HG02884 (cell line): ENCODE results near the gene DCST1.

Experiments
- ATAC-seq: cut with Tn5 transposase; IDR thresholded peaks from one replicate; pipeline ENCODE4 v1.9.1; 2021; ENCODE audit warnings: mild to moderate bottlenecking, moderate library complexity; ENCODE audit not compliant: unreplicated experiment

Gene DCST1

GRCh38 chr1:155070721-155071569 lies 37.3 kb downstream of the DCST1 start:
- ATAC-seq: no peak

DNA sequence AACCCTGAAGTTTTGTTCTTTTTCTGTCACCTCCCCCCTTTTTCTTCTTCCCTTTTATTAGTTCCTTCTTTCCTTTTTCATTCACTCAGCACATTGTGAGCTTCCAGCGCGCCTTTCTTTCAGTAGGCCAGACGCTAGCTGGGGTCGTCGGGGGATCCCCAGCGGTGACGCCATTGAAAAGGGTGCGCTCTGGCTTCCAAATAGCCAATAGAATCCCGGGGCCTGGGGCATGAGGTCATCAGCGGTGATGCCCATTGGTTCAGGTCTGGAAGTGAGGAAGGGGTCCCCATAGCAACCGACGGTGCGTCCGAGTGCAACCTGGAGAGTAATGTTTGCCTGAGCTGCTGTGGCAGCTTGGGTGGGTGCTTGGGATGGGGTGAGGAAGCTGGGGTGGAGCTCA lies 38.1 kb downstream of the DCST1 start:
- ATAC-seq: no peak

DNA sequence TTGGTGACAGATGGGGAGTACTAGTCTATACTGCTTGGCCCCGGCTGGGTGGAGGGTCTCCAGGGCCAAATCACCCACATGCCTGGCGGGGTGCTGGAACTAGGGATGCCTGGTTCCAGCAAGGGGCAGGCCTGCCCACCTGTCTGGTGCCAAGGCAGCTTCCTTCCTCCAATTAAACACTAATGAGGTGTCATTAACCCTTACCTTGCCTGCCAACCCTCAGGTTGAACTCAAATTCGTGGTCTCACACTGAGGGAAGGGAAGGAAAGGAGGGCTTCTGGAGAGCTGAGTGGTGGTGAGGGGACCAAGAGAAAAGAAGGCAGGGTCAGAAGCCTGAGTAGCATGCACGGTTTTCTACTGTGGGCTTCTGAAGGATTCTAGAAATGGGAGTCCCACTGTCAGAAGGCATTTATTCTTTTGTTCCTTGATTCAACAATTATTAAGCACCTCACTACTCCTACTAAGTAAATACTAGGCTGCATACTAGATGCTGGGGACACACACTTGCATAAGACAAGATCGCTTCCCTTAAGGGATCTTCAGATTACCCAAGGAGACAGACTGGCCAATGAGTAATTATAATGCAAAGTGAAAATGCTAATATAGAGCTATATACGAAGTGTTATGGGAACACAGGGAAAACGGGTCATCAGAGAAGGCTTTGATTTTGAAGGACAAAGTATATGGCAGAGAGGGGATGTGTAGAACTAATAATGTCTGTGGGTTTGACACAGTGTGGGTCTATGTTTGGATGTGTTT lies 39.1 kb downstream of the DCST1 start:
- ATAC-seq: no peak

DNA sequence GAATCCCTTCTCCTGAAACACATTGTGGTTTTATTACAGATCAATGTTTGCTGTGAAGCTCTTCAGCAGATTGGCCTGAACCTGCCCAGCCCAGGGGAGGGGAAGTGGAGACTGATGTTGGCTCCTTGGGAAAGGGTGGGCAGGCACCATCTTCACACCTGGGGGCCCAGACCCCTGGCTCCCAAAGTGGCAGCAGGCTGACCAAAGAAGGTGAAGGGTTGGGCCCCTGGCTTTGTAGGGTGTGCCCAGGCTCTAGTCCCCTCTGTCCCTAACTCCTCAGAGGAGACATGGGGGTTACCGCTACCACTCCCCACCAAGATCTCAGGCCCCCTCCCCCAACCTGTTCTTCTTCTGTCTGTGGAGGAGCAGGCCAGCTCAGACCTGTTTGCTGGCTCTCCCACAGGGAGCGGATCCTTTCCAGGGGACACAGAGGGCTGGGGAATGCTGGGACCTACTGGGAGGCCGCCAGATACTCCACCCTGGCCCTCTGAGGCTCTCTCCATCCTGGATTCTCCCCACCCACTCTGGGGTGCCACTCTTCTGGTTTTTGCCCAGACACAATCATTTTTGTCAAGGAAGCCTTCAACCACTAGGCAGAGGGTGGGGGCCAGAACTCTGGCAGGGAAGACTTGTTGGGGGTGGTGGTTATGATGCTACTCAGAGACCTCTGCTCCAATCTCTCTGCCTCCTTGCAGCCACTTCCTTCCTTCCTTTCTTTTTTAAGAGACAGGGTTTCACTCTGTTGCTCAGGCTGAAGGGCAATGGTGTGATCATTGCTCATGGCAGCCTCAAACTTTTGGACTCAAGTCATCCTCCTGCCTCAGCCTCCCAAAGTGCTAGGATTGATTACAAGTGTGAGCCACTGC lies 40.0 kb downstream of the DCST1 start:
- ATAC-seq: no peak

DNA sequence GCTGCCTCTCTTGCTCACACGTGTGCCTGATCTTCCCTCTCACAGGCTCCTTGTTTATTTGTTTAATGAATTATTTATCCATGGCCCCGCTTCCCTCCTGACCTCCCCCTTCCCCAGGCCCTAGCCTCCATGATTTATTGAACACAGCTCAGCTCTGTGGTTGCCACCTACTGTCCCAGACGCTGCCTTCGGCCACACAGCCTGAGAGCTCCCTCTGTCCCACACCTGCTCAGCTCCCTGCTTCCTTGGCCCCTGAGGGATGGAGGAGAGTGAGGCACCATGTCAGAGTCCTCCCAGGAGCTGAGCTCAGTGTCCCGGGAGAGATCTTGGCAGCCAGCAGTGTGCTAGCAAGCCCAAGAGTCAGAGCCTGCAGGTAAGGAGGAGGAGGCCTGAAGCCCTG lies 41.9 kb downstream of the DCST1 start:
- ATAC-seq: no peak

GRCh38 chr1:155076371-155076770 lies 42.7 kb downstream of the DCST1 start:
- ATAC-seq: no peak

GRCh38 chr1:155077346-155077745 lies 43.7 kb downstream of the DCST1 start:
- no peak for ATAC-seq

- no peak for ATAC-seq
Measured at GRCh38 chr1:155077758-155078445, 44.3 kb downstream of the DCST1 start.

- no peak for ATAC-seq
Measured at GRCh38 chr1:155078469-155079209, 45.0 kb downstream of the DCST1 start, which contains the start of gene EFNA3. Gene EFNA3, plus strand, starts transcription at chr1:155078837. Its CDS starts 105 bp downstream, at chr1:155078942.

DNA sequence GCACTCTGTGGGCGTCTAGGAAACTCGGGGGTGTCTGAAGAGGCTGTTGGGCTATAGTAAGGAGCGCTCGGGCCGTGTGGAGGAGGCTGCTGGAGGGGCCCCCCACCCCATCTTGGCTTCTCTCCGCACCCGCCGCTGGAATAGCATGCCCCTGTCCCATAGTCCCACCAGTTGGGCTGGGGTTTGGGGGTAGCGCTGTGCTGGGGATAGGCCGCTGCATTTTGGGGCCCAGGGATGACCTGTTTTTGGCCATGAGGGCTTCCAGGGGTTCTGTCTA lies 45.5 kb downstream of the DCST1 start:
- ATAC-seq: no peak

DNA sequence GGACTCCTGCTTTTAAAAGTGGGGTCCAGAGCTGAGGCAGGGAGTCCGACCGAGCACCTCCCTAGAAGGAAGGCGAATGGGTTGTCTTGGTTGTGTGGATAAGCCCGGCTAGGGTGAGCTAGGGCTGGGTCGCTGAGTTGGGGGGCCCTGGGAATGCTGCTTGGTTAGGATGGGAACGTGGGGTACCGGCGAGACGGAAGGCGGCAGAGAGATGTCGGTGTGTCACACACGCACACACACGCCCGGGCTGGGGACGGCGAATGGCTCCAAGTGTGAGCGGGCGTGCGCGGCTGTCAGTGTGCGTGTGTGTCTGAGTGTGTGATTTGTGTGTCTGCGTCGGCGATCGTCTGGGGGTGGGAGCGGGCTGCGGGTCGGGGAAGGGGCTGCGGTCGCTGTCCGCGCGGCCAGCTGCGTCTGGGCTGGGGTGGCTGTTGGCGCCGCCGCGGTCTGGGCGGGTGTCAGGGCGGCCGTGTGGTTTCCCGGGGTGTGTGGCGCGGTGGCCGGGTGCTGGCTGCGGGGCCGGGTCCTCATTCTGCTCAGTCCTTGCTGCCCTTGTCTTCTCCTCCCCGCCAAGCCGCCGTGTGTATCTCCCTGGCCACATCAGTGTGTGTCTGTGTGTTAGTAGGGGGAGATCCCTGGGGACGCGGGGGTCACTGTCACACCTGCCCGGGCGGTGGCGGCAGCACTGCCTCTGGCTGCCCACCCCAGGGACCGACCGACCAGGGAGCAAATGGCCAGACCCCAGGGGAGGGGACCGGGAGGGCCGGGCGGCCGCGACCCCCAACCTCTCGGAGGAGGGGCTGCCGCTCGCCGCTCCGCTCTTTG lies 46.1 kb downstream of the DCST1 start:
- no peak for ATAC-seq

DNA sequence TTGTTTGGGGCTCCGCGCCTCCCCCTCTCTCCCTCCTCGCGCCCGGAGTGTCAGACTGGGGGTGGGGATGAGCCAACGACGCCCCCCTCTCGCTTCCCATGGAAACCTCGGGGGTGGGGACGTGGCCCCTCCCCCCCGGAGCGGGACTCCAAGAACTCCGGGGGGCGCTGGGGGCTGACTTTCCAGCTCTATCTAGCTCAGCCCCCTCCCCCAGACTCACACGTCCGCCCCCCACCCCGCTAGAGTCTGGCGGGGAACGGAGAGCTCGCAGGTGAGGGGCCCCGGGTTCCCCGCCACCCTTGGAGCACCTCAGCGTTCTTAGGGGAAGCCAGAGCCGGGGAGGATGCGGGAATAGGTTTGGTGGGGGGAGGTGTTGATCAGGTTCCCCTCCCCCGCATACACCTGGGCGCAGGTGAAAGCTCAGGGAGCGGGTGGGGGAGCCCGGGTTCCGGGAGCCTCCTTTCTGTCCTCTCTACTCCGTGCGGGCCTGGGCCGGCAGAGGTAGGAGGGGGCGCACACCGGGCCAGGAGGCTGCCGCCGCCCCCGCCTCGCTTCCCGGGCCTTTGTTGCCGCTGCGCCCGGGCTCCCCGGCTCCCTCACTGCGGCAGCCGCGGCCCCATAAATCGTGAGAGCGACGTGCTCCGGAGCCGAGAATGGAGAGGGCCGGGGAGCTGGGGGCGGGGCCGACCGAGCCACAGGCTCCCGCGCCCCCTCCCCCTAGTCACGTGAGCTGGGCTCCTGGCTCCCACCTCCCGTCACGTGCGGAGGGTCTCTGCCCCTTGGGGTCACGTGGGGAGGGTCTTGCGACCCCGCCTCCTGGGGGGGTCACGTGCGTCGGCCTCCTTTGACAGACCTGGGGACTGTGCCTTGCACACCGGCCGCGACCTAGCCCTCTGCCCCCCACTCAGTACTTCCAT lies 46.9 kb downstream of the DCST1 start:
- ATAC-seq: no peak

DNA sequence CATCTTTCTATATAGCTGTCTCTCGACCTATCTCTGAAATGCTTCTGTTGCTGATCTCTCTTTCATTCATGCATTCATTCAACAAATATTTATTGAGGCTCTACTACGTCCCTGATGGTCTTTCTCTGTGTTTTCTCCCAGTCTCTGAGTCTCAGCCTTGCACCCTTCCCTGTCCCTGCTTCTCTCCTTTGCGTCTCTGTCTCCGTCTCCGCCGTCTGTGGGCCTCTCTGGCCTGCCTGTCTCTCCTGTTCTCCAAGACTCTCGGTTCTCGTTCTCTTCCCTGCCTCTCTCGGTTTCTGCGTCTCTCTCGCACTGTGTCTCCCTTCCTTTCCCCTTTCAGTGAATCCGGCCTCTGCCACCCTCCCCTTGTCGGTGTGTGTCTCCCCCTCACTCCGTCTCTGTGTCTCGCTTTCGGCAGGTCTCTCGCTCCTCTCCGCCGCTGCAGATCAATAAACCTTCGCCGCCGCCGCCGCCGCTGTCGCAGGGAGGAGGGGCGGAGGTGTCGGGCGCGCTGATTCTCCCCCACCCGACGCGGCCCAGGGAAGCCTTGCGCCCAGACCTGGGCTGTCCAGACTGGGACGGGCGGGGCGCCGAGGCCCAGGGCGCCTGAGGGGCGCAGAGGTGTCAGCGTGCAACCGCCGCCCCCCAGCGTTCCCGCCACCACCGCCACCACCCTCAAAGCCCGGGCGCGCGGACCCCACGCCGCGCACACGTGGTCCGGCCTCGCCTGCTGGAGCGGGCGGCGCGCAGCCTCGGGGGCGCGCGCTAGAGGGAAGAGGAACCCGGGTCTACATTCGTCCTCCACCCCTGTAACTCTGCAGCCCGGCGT lies 48.1 kb downstream of the DCST1 start:
- ATAC-seq: no peak

DNA sequence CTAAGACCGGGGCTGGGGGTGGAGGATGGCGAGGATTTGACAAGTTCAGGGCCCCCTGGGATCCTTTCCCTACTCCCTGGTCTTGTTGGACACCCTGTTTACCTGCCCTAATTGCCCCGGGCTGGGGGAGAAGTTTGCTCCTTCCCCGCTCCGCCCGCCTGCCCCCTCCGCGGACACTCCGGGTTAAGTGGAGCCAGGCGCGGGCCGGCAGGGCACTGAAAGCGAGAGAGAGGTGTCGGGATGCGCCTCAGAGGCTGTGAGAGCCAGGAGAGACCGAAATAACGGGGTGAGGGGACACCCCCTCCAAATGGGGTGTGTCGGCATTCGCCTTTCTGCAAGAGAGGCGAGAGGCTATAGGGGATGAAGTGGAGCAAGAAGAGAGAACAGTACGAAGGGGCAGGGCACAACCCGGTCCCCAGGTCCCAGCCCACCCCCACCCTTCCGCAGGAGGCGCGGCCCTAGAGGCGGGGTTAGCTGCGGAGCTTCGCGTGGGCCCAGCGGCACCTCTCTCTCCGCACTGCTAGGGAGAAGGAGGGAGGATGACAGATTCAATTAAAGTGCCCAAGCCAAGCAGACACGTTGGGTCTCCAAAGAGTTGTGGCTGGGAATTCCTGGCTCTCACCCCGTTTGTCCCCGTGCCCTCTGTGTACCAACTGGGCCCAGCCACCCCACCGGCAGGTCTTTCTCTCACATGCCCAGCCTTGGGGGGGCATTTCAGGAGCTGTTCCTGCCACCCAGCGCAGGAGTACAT lies 48.9 kb downstream of the DCST1 start:
- ATAC-seq: no peak

DNA sequence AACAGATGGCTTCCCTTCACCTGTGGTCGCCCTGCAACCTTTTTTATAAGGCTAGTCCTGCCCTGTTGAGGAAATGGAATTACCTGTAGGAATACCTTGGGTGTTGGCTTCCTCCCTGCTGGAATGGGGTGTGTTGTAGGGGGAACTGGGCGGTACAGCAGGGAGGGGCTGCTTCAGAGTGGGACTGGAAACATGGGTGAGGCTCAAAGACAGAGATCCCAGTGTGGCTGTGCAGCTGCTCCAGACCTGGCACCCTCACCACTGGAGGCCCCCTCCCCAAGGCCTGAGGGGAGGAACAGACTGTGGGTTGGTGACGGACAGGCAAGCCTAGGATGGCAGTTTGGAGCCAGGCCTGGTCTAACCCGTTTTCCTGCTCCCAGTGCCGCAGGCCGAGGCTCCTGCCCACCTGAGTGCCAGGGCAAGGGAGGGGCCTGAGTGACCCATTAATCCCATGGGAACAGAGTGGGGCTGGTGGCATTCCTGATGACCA lies 49.5 kb downstream of the DCST1 start:
- no peak for ATAC-seq
